Activated CD4-positive, alpha-beta T cell treated with anti-CD3 and anti-CD28 coated beads, Interleukin-2, amount 10 ng/mL, durations not matched to agents 24 days and 14 days (primary cell): Measurements from ENCODE around the gene SLC13A1. TPM values are rescaled to one million over a fixed set of nuclear protein-coding genes. Genes with fewer than 3 reads are reported as not detected.
"Not testable (repeated sequence)": the region's sequence is repeated elsewhere in the genome, so short reads cannot be mapped to it uniquely, and the experiment has no call there.

Experiments
- DNase-seq: peaks from one replicate; pipeline ENCODE4 v3.0.0; 2022
- H3K27ac Mint-ChIP-seq: one replicate; pipeline ENCODE4 v1.8.0; 2022; ENCODE audit warnings: mild to moderate bottlenecking, mixed read lengths
- H3K27me3 Mint-ChIP-seq: one replicate; pipeline ENCODE4 v1.8.0; 2022; ENCODE audit warnings: mixed read lengths
- H3K36me3 Mint-ChIP-seq: one replicate; pipeline ENCODE4 v1.8.0; 2022; ENCODE audit warnings: low read depth, mild to moderate bottlenecking, mixed read lengths
- H3K4me1 Mint-ChIP-seq: one replicate; pipeline ENCODE4 v1.8.0; 2021; ENCODE audit warnings: mixed read lengths
- H3K4me3 Mint-ChIP-seq: one replicate; pipeline ENCODE4 v1.8.0; 2022; ENCODE audit warnings: mild to moderate bottlenecking, moderate library complexity, mixed read lengths
- H3K9me3 Mint-ChIP-seq: one replicate; pipeline ENCODE4 v1.8.0; 2021; ENCODE audit warnings: mixed read lengths
- intact Hi-C: fragments of 100-400 bp; cut with micrococcal nuclease; formaldehyde crosslinking; loops from one replicate; pipeline ENCODE4 v1.15.1; 2023
- total RNA-seq: library from RNA; stranded (reverse); gene quantifications from 2 replicates; pipeline ENCODE4 v1.2.3, GENCODE V29; 2022

The SLC13A1 gene, protein sequence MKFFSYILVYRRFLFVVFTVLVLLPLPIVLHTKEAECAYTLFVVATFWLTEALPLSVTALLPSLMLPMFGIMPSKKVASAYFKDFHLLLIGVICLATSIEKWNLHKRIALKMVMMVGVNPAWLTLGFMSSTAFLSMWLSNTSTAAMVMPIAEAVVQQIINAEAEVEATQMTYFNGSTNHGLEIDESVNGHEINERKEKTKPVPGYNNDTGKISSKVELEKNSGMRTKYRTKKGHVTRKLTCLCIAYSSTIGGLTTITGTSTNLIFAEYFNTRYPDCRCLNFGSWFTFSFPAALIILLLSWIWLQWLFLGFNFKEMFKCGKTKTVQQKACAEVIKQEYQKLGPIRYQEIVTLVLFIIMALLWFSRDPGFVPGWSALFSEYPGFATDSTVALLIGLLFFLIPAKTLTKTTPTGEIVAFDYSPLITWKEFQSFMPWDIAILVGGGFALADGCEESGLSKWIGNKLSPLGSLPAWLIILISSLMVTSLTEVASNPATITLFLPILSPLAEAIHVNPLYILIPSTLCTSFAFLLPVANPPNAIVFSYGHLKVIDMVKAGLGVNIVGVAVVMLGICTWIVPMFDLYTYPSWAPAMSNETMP
- not detected in 2 replicates for total RNA-seq

DNA sequence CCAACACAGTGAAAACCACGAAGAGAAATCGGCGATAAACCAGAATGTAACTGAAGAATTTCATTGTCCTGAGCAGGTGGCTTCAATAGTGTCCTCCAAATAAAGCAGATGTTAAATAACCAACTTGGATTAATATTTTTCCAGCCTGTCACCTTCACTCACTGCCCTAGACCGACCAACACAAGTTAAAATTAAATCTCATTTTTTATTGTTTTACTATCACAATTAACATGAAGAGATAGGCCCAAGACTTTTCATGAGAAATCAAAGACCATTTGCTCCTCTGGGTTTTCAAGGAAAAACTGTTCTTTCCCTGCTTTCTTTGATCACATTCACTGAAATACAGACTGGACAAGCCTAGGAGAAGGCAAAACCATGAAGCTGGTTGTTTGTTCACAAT, at the start of gene SLC13A1:
Gene SLC13A1, minus strand, starts transcription at position 87 of the 400 bp plus-strand sequence. Its CDS starts 23 bp downstream, at position 64.
- no peaks in the 10 kb centered on the region for H3K27me3 Mint-ChIP-seq
- intact Hi-C loops: no loop called here
- no peaks in the 10 kb centered on the region for H3K9me3 Mint-ChIP-seq
- H3K36me3 Mint-ChIP-seq: no peaks in the 10 kb centered on the region
- no peak within 1 kb of the TSS for H3K27ac Mint-ChIP-seq
- DNase-seq: no peak
- H3K4me1 Mint-ChIP-seq: no peaks in the 10 kb centered on the region
- H3K4me3 Mint-ChIP-seq: no peak within 1 kb of the TSS

DNA sequence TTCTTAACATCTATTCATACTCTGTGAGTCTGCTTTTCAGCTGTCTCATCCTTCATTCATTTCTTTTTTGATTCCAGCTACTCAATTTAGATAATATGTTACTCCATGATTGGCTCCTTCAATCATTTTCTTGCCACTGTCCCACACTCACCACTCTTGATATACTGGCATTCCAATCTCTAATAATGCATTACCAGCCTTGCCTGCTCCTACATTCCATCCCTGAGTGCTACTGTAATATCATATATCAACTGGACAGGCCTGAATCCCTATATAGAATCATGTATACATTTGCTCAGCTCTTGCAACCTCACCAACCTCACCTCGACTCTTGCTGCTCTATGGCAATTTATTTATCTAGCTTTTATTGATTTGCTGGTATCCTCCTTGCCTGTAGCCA, 45.0 kb upstream of the SLC13A1 start:
- Mint-ChIP-seq H3K4me1 (no peaks in the 10 kb centered on the region), H3K27me3 (no peaks in the 10 kb centered on the region), H3K4me3 (no peak overlapping the region), H3K36me3 (no peaks in the 10 kb centered on the region), H3K27ac (no peak overlapping the region), H3K9me3 (no peaks in the 10 kb centered on the region)
- intact Hi-C loops: no loop called here
- no peak for DNase-seq

DNA sequence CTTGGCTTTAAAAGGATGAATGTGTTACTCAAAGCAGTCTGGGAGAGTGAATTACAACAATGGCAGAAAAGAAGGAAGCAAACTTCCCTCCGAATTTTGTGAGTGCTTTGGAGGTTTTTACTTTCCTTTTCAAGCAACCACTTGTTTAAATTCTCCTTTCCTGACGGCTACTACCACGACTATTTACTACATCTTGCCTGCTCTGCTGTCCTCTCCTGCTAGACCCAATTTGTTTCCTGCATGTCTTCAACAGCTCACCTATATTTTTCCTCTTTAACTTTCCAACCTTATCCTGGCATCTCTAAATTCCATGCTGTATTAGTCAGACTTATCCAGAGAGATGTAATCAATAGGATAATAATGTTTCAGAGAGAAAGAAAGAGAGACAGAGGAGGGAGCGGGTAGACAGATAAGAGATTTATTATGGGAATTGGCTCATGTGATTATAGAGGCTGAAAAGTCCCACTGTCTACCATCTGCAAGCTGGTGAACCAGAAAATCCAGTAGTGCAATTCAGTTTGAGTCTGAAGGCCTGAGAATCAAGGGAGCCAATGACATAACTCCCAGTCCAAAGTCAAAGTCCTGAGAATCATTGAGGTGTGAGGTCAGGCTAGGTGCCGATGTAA, 42.8 kb upstream of the SLC13A1 start:
- intact Hi-C loops: no loop called here
- H3K36me3 Mint-ChIP-seq: no peaks in the 10 kb centered on the region
- DNase-seq: no peak
- no peaks in the 10 kb centered on the region for H3K9me3 Mint-ChIP-seq
- H3K4me1 Mint-ChIP-seq: no peaks in the 10 kb centered on the region
- no peak overlapping the region for H3K4me3 Mint-ChIP-seq
- H3K27ac Mint-ChIP-seq: no peak overlapping the region
- H3K27me3 Mint-ChIP-seq: no peaks in the 10 kb centered on the region

DNA sequence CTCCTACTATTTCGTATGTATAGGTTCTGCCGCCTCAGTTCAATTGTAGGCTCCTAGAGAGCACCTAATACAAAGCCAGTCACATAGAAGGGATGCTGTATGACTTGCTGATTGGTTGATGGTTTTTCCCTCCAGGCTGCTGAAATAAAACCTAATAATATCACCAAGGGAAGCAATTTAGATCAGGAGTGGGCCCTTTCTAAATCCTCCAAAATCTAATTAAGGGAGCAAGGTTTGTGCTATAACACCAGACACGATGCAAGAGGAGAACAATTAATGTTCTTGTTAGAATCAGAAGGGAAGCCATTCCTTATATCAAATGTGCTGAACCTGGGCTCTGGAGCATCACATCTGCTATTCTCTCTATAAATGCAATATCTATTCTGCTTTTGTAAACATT, 42.0 kb upstream of the SLC13A1 start:
- H3K27ac Mint-ChIP-seq: no peak overlapping the region
- no peak for DNase-seq
- H3K4me3 Mint-ChIP-seq: no peak overlapping the region
- no peaks in the 10 kb centered on the region for H3K4me1 Mint-ChIP-seq
- no peaks in the 10 kb centered on the region for H3K9me3 Mint-ChIP-seq
- intact Hi-C loops: no loop called here
- H3K36me3 Mint-ChIP-seq: no peaks in the 10 kb centered on the region
- H3K27me3 Mint-ChIP-seq: no peaks in the 10 kb centered on the region

DNA sequence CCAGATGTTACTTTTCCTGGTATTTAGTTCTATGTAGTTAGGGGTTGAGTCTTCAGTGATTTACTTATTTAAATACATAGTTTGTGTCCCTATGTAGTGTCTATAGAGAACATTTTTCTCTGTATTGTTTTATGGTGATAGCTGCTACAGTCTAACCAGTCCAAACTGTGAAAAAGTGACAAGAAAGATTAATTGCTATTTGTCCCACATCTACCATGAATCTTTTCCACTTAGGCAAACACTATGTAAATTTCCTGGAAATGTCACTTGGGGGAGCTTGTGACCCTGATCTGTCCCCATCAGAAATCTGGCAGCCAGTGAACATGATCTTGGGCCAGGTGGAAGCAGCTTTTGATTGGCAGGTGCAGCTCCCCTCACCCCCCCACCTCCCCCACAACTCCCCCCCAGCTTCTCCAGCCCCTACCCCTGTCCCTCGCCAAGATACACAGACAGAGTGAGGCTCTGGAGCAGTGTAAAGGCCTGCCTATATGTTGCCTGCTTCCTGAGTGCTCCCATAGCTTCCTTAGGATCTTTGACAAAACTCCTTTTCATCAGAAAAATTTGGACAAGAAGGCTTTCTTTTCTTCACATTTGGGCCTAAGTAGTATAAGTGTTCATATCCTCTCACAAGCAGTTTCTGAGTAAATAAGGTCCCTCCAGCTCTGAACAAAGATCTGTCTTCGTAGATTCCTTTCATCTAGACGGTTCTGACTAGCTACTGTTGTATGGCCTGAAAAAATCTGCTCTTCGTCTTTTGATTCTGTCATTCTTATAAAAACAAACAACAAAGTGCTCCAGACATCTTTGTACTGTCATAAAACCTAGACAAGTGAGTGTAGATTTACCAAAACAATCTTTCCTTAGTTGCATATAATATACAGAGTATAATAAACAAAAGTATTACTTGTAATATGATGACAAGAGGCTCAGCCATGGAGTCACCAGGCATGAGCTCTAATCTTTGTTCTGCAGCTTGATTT, 31.5 kb upstream of the SLC13A1 start:
- DNase-seq: no peak
- H3K27me3 Mint-ChIP-seq: no peaks in the 10 kb centered on the region
- no peaks in the 10 kb centered on the region for H3K4me1 Mint-ChIP-seq
- intact Hi-C loops: no loop called here
- H3K9me3 Mint-ChIP-seq: no peaks in the 10 kb centered on the region
- no peak overlapping the region for H3K27ac Mint-ChIP-seq
- no peaks in the 10 kb centered on the region for H3K36me3 Mint-ChIP-seq
- no peak overlapping the region for H3K4me3 Mint-ChIP-seq

DNA sequence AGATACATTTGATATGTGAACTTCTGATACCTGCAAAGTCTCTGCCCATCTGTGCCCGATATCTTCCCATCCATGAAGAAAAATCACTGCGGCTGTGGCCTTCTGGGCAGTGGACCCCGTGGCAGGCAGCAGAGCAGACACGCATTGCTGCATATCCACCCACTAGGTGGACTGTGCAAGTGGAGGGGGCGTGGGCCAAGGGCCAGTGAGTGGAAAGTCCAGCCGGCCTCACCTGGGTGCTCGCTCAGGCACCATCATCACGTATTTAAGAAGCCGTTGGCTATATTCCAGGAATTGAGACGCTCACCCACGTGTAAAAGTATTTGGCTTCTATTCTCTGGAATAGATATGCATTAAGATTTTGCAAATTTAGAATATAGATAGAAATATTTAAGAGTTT, 30.8 kb upstream of the SLC13A1 start:
- no peaks in the 10 kb centered on the region for H3K27me3 Mint-ChIP-seq
- no peak overlapping the region for H3K4me3 Mint-ChIP-seq
- no peak overlapping the region for H3K27ac Mint-ChIP-seq
- no peaks in the 10 kb centered on the region for H3K4me1 Mint-ChIP-seq
- H3K36me3 Mint-ChIP-seq: no peaks in the 10 kb centered on the region
- no peak for DNase-seq
- intact Hi-C loops: no loop called here
- H3K9me3 Mint-ChIP-seq: no peaks in the 10 kb centered on the region

DNA sequence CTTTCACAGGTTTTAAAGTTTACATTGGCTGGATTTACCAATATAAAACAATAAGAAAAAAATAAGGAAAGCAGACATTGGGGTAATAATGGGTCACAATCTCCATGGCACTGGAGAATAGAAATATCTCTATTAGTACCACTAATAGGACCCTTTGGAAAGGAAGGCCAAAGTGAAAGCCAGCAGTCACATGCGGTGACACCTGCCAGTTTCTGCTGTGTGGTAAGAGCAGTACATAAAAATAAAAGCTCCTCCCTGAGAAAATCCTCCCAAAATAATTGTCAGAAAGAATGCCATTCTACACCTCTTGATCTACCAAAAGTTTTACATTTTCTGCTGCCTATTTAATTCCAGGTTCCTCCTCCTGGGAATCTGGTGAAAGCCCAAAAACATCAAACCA, 30.4 kb upstream of the SLC13A1 start:
- DNase-seq: no peak
- Mint-ChIP-seq H3K36me3 (no peaks in the 10 kb centered on the region), H3K4me1 (no peaks in the 10 kb centered on the region), H3K27me3 (no peaks in the 10 kb centered on the region), H3K27ac (no peak overlapping the region), H3K9me3 (no peaks in the 10 kb centered on the region), H3K4me3 (no peak overlapping the region)
- intact Hi-C loops: no loop called here

DNA sequence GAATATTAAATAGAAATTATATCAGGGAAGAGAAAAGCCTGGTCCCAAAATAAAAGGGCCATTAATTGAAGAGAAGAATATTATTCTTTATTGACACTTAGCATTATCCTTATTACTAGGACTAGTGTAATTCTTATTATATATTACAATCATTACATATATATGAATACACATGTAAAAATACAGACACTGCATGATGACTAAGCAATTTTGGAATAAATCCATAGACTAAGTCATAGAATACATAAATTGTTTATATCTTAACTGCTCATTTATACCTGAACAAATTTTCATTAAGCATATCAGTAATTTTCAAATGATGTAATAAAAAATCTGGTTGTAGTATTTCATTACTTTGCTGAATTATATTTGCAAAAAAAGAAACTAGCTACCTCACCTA, 29.7 kb upstream of the SLC13A1 start:
- Mint-ChIP-seq H3K4me3 (no peak overlapping the region), H3K4me1 (no peaks in the 10 kb centered on the region), H3K36me3 (no peaks in the 10 kb centered on the region), H3K27me3 (no peaks in the 10 kb centered on the region), H3K27ac (no peak overlapping the region), H3K9me3 (no peaks in the 10 kb centered on the region)
- intact Hi-C loops: no loop called here
- no peak for DNase-seq

DNA sequence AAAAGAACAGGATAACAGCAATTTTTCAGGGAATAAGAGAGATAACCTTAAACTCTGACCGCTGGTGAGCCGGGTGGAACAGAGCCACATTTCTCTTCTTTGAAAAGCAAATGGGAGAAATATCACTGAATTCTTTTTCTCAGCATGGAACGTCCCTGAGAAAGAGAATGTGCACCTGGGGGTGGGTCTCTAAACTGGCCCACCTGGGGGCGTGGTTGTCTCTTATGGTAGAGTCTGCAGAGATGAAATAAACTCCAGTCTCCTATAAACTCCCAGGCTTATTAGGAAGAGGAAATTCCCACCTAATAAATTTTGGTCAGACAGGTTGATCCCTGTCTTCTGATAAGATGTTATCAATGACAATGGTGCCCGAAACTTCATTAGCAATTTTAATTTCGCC, 27.9 kb upstream of the SLC13A1 start:
- intact Hi-C loops, H3K36me3 Mint-ChIP-seq, H3K27ac Mint-ChIP-seq, H3K27me3 Mint-ChIP-seq, H3K4me3 Mint-ChIP-seq, DNase-seq, H3K9me3 Mint-ChIP-seq, H3K4me1 Mint-ChIP-seq: not testable (repeated sequence)

DNA sequence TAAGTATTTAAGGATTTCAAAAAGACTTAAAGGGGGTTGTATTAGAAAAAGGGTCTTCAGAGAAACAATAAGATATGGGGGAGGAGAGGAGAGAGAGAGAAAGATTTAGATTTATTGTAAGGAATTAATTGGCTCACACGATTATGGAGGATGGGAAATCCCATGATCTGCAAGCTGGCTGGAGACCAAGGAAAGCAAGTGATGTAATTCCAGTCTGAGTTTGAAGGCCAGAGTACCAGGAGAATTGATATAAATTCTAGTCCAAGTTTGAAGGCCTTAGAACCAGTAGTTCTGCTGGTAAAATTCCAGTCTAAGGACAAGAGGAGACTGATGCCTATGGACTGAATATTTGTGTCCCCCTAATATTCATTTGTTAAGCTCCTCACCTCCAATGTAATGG, 20.6 kb upstream of the SLC13A1 start:
- H3K4me3 Mint-ChIP-seq: no peak overlapping the region
- H3K9me3 Mint-ChIP-seq: no peaks in the 10 kb centered on the region

DNA sequence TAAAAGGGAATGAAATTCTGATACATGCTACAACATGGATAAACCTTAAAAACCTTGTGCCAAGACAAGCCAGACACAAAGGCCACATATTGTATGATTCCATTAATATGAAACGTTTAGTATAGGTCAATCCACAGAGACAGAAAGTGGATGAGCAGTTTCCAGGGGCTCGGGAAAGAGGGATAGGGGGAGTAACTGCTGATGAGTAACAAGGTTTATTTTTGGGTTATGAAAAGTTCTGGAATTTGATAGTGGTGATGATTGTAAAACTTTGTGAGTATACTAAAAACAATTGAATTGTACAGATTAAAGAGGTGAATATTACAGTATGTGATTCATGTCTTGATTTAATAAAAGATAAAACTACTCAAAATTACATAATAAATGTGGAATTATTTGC, 19.1 kb upstream of the SLC13A1 start:
- Mint-ChIP-seq H3K36me3 (no peaks in the 10 kb centered on the region), H3K27ac (no peak overlapping the region), H3K4me1 (no peaks in the 10 kb centered on the region), H3K9me3 (peaks cover 3% of the 10 kb centered on the region), H3K4me3 (no peak overlapping the region), H3K27me3 (no peaks in the 10 kb centered on the region)
- DNase-seq: no peak
- intact Hi-C loops: no loop called here

More for the DNA sequence above, 20.6 kb upstream of the SLC13A1 start:
- H3K4me1 Mint-ChIP-seq: no peaks in the 10 kb centered on the region
- DNase-seq: no peak
- intact Hi-C loops: no loop called here
- H3K36me3 Mint-ChIP-seq: no peaks in the 10 kb centered on the region
- H3K27me3 Mint-ChIP-seq: no peaks in the 10 kb centered on the region
- no peak overlapping the region for H3K27ac Mint-ChIP-seq

DNA sequence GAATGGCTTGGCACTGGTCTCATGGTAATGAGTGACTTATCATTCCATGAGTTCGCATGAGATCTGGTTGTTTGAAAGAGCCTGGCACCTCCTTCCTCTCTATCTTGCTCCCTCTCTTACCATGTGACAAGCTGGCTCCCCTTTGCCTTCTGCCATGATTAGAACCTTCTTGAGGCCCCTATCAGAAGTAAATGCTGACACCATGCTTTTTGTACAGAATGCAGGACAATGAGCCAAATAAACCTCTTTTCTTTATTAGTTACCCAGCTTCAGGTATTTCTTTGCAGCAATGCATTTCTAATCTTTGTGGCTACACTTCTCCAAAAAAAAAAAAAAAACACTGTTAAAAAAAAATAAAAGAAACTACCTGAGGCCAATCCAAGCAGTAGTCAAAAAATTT, 17.1 kb upstream of the SLC13A1 start:
- no peak for DNase-seq
- Mint-ChIP-seq H3K27ac (no peak overlapping the region), H3K36me3 (no peaks in the 10 kb centered on the region), H3K4me3 (no peak overlapping the region), H3K9me3 (peaks cover 3% of the 10 kb centered on the region), H3K27me3 (no peaks in the 10 kb centered on the region), H3K4me1 (no peaks in the 10 kb centered on the region)
- intact Hi-C loops: no loop called here

DNA sequence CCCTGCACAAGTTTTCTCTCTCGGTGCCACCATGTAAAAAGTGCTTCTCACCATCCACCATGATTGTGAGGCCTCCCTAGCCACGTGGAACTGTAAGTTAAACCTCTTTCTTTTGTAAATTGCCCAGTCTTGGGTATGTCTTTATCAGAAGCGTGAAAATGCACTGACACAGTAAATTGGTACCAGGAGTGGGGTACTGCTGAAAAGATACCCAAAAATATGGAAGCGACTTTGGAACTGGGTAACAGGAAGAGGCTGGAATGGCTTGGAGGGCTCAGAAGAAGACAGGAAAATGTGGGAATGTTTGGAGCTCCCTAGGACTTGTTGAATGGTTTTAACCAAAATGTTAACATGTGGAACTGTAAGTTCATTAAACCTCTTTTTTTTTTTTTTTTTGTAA, 15.6 kb upstream of the SLC13A1 start:
- H3K4me3 Mint-ChIP-seq: no peak overlapping the region
- no peaks in the 10 kb centered on the region for H3K27me3 Mint-ChIP-seq
- peaks cover 3% of the 10 kb centered on the region for H3K9me3 Mint-ChIP-seq
- no peak for DNase-seq
- H3K4me1 Mint-ChIP-seq: no peaks in the 10 kb centered on the region
- intact Hi-C loops: no loop called here
- no peaks in the 10 kb centered on the region for H3K36me3 Mint-ChIP-seq
- no peak overlapping the region for H3K27ac Mint-ChIP-seq
